Fibroblast of peridontal ligament (primary cell): ENCODE measurements around the gene ZNF100.
"Not testable (repeated sequence)": the region's sequence is repeated elsewhere in the genome, so short reads cannot be mapped to it uniquely, and the experiment has no call there.

ENCODE experiments used
- DNase-seq: peaks from one replicate; pipeline ENCODE4 v3.0.0-alpha.2; 2010; ENCODE audit errors: extremely low read depth

Gene ZNF100

GRCh38 chr19:21767065-21767800 lies at the start of gene ZNF100:
ZNF100 (minus strand) TSS chr19:21767579; CDS start chr19:21767429, 150 bp downstream.
- DNase-seq = peak; percentile 93

DNA sequence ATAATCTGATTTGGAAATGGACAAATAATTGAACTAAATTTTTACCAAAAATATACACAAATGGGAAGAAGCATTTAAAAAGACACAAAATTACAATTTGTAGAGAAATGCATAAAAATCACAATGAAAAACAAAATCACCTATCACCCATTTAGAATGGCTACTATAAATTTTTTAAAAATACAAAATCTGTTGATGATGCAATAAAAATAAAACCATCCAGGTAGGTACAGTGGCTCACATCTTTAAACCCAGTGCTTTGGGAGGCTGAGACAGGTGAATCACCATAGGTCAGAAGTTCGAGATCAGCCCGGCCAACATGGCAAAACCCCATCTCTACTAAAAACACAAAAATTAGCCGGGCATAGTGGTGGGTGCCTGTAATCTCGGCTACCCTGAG lies 45.1 kb upstream of the ZNF100 start:
- no peak for DNase-seq

- DNase-seq = not testable (repeated sequence)
These were observed 41.1 kb upstream of the ZNF100 start for GRCh38 chr19:21808400-21809000.

- DNase-seq = no peak
These were observed 22.2 kb upstream of the ZNF100 start for GRCh38 chr19:21789466-21790085.

DNA sequence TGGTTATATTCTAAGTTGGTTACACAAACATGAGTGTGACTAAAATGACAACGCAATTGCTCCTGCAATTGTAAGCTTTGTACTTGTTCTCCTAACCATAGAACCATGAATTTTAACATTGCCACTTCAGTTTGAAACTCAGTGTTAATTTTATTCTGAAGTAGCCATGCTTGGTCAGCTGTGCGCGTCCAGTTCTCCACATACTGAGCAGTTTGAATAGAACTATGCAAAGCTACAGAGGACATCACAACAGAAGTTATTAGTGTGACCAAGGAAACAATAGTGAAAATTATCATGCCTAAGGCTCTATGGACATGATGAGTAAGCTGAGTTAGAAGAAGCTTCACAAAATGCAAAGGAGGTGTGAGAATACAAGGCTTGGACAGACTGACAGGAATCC lies 19.6 kb upstream of the ZNF100 start:
- DNase-seq = no peak

DNA sequence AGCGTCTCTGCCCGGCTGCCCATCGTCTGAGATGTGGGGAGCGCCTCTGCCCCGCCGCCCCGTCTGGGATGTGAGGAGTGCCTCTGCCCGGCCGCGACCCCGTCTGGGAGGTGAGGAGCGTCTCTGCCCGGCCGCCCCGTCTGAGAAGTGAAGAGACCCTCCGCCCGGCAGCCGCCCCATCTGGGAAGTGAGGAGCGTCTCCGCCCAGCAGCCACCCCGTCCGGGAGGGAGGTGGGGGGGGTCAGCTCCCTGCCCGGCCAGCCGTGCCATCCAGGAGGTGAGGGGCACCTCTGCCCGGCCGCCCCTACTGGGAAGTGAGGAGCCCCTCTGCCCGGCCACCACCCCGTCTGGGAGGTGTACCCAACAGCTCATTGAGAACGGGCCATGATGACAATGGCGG lies 8.4 kb upstream of the ZNF100 start:
- not testable (repeated sequence) for DNase-seq

DNA sequence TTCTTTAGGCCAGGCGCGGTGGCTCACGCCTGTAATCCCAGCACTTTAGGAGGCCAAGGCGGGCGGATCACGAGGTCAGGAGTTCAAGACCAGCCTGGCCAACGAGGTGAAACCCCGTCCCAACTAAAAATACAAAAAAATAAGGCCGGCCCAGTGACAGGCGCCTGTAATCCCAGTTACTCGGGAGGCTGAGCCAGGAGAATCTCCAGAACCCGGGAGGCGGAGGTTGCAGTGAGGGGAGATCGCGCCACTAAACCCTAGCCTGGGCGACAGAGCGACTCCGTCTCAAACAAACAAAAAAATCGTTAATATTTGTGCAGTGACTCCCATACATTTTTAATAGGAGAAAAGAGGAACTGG lies 694 bp downstream of the ZNF100 start:
- DNase-seq = not testable (repeated sequence)

DNA sequence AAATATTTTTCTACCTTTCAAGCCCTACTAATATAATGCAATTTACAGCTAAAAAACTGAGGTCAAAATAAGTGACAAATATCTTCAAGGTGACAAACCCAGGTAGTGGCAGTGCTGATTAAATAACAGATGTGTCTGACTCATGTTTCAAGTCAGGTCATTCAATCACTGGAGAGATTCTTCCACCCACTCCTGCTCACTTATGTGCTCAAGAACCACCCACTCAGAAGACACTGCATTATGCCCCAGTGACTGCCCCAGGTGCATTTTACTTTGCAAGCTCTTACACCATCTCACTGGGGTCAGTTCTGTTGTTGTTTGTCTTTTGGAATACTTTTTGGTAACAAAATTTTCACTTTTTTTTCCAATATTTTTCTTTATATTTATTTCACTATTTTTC lies 2.2 kb downstream of the ZNF100 start:
- no peak for DNase-seq

DNA sequence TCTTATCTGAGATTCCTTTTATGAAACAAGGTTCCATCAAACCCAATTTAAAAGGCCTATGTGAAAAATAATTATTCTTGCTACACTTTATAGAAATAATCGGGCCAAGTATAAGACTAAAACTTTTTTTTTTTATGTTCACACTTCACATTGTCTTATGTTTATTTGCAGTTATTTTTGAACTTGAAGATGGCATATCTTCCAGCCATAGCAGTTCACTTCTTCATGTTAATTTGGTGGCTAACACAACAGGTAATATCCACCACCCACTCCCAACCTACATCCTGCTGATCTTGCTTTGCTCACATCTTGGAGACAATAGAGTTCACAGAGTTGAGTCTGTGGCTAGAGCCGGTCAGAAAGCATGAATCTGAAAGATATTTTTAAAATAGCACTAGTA lies 5.8 kb downstream of the ZNF100 start:
- DNase-seq = not testable (repeated sequence)

GRCh38 chr19:21758296-21758695 lies 9.1 kb downstream of the ZNF100 start:
- no peak for DNase-seq

DNA sequence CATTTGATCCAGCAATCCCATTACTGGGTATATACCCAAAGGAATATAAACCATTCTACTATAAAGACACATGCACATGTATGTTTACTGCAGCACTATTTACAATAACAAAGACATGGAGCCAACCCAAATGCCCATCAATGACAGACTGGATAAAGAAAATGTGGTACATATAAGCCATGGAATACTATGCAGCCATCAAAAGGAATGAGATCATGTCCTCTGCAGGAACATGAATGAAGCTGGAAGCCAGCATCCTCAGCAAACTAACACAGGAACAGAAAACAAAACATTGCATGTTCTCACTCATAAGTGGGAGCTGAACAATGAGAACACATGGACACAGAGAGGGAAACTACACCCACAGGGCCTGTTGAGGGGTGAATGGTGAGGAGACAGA lies 11.8 kb downstream of the ZNF100 start:
- DNase-seq = not testable (repeated sequence)

DNA sequence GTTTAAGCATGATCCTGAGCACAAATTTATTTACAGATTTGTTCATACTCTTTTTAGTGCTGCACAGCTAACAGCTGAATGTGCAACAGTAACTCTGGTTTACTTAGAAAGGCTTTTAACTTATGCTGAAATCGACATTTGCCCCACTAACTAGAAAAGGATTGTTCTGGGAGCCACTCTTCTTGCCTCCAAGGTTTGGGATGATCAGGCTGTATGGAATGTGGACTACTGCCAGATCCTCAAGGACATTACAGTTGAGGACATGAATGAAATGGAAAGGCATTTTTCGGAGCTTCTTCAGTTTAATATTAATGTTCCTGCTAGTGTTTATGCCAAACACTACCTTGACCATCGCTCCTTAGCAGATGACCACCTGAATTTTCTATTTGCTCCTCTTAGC lies 16.0 kb downstream of the ZNF100 start:
- DNase-seq = peak; percentile 31

GRCh38 chr19:21750586-21751128 lies 16.7 kb downstream of the ZNF100 start:
- DNase-seq = no peak

DNA sequence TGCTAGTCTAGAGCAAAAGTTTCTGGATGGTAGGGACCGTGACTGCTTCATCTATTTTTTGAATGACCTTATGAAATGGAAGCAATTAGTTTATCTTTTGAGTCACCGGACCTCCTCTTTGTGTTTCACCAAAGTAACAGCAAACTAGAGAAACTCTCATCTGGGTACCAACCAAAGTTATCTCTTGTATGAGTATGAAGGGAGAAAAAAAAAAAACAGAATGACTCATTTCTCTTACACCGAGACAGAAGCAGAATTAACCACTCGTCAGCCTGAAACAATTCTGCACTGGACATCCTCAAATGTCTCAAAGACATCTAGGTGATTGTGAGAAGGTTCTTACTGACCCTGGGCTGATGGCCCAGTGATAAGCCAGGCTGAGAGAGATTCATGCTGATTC lies 18.3 kb downstream of the ZNF100 start:
- DNase-seq = no peak

DNA sequence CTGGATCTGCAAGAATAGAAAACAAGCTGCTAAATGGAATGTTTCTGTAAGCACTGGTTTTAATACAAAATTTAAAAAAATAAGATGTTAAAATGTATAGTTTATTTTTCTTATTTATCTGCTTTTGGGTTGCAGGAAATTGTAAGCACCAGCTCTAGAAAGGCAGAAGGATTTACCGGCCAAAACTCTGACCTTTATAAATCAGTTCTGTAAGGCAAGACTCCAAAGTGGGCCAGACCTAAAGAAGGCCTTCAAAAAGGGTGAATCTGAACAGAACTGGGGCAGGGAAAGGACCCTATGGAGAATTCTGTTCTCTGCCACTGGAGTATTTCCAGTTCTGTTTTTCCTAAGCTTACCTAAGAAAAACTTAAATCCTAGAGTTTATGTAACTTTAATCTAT lies 19.3 kb downstream of the ZNF100 start:
- DNase-seq = no peak

GRCh38 chr19:21740559-21740958 lies 26.8 kb downstream of the ZNF100 start:
- DNase-seq = no peak

- DNase-seq = not testable (repeated sequence)
These were observed 40.2 kb downstream of the ZNF100 start for GRCh38 chr19:21726942-21727747.

DNA sequence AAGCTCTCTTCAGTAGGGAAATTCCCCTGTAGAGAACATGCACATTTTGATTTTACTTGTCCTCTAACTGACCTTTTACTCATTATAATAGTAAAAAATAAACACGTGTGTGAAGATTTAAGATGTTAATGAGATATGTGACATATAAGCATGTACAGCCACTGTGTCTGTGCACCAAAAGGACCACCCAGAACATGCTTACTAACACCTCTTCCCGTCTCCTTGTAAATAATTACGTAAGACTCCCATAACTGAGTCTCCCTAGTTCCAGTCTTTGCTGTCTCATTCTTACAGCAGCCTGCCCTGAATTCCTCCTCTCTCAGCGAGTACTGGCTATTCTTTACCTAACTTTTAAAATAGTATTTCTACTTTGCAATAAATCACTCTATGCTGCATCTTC lies 53.6 kb downstream of the ZNF100 start:
- no peak for DNase-seq

DNA sequence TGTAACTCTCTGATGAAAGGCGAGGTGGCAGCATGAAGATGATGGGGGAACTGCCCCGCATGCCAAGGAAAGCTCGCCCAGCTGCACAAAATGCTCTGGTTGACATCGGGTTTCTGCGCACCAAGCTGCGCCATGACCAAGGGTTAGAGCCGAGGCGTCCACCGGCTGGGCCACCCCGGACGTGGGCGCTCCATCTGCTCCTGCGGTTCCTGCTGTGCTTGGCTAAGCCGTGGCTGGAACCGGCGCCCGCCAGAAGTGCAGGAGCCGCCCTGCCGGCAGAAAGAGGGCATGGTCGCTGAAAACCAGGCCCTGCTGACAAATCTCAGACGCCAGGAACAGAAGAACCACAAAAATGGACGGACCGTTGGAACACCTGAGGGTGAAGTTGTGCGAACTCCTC lies 57.9 kb downstream of the ZNF100 start:
- no peak for DNase-seq

GRCh38 chr19:21707878-21708277 lies 59.5 kb downstream of the ZNF100 start:
- DNase-seq = not testable (repeated sequence)

GRCh38 chr19:21707065-21707464 lies 60.3 kb downstream of the ZNF100 start:
- DNase-seq = no peak

DNA sequence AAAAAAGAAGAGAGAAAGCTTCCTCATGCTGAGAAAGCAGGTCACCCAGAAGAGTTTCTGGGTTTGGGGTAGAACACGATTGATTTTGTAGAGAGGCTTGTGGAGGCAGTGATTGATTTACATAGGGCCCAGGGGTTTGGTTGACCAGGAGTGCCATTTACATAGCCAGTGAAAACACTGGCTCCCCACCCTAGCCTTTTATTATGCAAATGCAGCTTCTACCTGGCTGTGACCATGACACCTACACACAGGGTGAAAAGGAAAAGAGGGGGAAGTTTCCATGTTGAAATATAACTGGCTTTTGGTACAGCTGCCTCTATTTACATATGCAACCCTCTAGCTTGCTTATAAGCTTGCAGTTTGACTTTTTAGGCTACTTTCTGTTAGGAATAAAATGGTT lies 62.0 kb downstream of the ZNF100 start:
- no peak for DNase-seq
